Measurements from ENCODE around the gene ZC3H10. TPM values are rescaled to one million over a fixed set of nuclear protein-coding genes. Genes with fewer than 3 reads are reported as not detected.

The ZC3H10 gene
- total and polyA plus RNA-seq, 4 donors: 1.3 to 5.2 (median 1.9) TPM

GRCh38 chr12:56082382-56082781 is 35.7 kb upstream of the ZC3H10 start:
- TF ChIP-seq FOXA2 (IDR thresholded peaks at IDR 0.05): no peak
- TF ChIP-seq, protein P1, sequence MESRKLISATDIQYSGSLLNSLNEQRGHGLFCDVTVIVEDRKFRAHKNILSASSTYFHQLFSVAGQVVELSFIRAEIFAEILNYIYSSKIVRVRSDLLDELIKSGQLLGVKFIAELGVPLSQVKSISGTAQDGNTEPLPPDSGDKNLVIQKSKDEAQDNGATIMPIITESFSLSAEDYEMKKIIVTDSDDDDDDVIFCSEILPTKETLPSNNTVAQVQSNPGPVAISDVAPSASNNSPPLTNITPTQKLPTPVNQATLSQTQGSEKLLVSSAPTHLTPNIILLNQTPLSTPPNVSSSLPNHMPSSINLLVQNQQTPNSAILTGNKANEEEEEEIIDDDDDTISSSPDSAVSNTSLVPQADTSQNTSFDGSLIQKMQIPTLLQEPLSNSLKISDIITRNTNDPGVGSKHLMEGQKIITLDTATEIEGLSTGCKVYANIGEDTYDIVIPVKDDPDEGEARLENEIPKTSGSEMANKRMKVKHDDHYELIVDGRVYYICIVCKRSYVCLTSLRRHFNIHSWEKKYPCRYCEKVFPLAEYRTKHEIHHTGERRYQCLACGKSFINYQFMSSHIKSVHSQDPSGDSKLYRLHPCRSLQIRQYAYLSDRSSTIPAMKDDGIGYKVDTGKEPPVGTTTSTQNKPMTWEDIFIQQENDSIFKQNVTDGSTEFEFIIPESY (IDR thresholded peaks at IDR 0.05): no peak
- no peak for TF ChIP-seq JUND (IDR thresholded peaks at IDR 0.05)
- TF ChIP-seq YY1 (IDR thresholded peaks at IDR 0.05): no peak
- no peak for TF ChIP-seq EGR1 (IDR thresholded peaks at IDR 0.05; ENCODE audit: low read depth in 2 of 2)
- TF ChIP-seq GABPA (IDR thresholded peaks at IDR 0.05 in 1 of 2, conservative IDR thresholded peaks at IDR 0.05 in 1 of 2): no peak
- no peak for DNase-seq (ENCODE audit: low spot score)
- Histone ChIP-seq H3K36me3 (ENCODE audit: control insufficient read depth in 4 of 4, insufficient read depth in 3 of 4, low read depth in 1 of 4, low read length in 3 of 4) (peaks cover 6 to 18% (median 11%) of the 10 kb centered on the region in 4 donors), H3K4me3 (ENCODE audit: low read depth in 1 of 3, low read length in 3 of 3) (peak overlapping the region; percentile 6 to 67 (median 37)), H3K9ac (ENCODE audit: low read depth in 1 of 2, low read length in 2 of 2) (peak overlapping the region; percentile 5 to 54), H3K9me3 (ENCODE audit: control insufficient read depth in 4 of 4, low read length in 3 of 4) (no peaks in the 10 kb centered on the region), H3K27ac (ENCODE audit: low read depth in 1 of 2, low read length in 2 of 2) (peak overlapping the region; percentile 93 to 99), H3K4me1 (ENCODE audit: control insufficient read depth in 4 of 4, insufficient read depth in 4 of 4, low read length in 3 of 4) (peaks cover 12 to 48% (median 40%) of the 10 kb centered on the region in 4 donors), H3K27me3 (ENCODE audit: control insufficient read depth in 4 of 4, insufficient read depth in 4 of 4, low read length in 3 of 4) (no peaks in the 10 kb centered on the region)
- 59% methylated on average over 2 of the region's 2 CpGs for whole genome bisulfite sequencing

GRCh38 chr12:56082967-56083366 is 35.1 kb upstream of the ZC3H10 start:
- TF ChIP-seq TAF1 (conservative IDR thresholded peaks at IDR 0.05): no peak
- TF ChIP-seq, protein P2, sequence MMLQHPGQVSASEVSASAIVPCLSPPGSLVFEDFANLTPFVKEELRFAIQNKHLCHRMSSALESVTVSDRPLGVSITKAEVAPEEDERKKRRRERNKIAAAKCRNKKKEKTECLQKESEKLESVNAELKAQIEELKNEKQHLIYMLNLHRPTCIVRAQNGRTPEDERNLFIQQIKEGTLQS (IDR thresholded peaks at IDR 0.05): no peak
- TF ChIP-seq FOXA1 (IDR thresholded peaks at IDR 0.05): no peak
- no peak for TF ChIP-seq RXRA (IDR thresholded peaks at IDR 0.05)
- TF ChIP-seq HNF4A (conservative IDR thresholded peaks at IDR 0.05): no peak
- no peak for TF ChIP-seq HNF4G (IDR thresholded peaks at IDR 0.05)
- no peak for TF ChIP-seq FOXA2 (IDR thresholded peaks at IDR 0.05)
- TF ChIP-seq, protein P3, sequence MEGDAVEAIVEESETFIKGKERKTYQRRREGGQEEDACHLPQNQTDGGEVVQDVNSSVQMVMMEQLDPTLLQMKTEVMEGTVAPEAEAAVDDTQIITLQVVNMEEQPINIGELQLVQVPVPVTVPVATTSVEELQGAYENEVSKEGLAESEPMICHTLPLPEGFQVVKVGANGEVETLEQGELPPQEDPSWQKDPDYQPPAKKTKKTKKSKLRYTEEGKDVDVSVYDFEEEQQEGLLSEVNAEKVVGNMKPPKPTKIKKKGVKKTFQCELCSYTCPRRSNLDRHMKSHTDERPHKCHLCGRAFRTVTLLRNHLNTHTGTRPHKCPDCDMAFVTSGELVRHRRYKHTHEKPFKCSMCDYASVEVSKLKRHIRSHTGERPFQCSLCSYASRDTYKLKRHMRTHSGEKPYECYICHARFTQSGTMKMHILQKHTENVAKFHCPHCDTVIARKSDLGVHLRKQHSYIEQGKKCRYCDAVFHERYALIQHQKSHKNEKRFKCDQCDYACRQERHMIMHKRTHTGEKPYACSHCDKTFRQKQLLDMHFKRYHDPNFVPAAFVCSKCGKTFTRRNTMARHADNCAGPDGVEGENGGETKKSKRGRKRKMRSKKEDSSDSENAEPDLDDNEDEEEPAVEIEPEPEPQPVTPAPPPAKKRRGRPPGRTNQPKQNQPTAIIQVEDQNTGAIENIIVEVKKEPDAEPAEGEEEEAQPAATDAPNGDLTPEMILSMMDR (IDR thresholded peaks at IDR 0.05; ENCODE audit: low read depth, low read length, missing input control): no peak
- no peak for TF ChIP-seq YY1 (IDR thresholded peaks at IDR 0.05)
- peak overlapping the region in 1 of 2 donors; percentile 48 for H3K9ac ChIP-seq (ENCODE audit: low read depth in 1 of 2, low read length in 2 of 2)
- H3K27me3 ChIP-seq (ENCODE audit: control insufficient read depth in 4 of 4, insufficient read depth in 4 of 4, low read length in 3 of 4): no peaks in the 10 kb centered on the region
- peak overlapping the region; percentile 93 to 99 for H3K27ac ChIP-seq (ENCODE audit: low read depth in 1 of 2, low read length in 2 of 2)
- H3K36me3 ChIP-seq (ENCODE audit: control insufficient read depth in 4 of 4, insufficient read depth in 3 of 4, low read depth in 1 of 4, low read length in 3 of 4): peaks cover 7 to 20% (median 16%) of the 10 kb centered on the region in 4 donors
- peaks cover 12 to 50% (median 41%) of the 10 kb centered on the region in 4 donors for H3K4me1 ChIP-seq (ENCODE audit: control insufficient read depth in 4 of 4, insufficient read depth in 4 of 4, low read length in 3 of 4)
- DNase-seq (ENCODE audit: low spot score): no peak
- H3K9me3 ChIP-seq (ENCODE audit: control insufficient read depth in 4 of 4, low read length in 3 of 4): no peaks in the 10 kb centered on the region
- H3K4me3 ChIP-seq (ENCODE audit: low read depth in 1 of 3, low read length in 3 of 3): peak overlapping the region in 1 of 3 donors; percentile 37
- WGBS: 47% methylated on average over 3 of the region's 3 CpGs

DNA sequence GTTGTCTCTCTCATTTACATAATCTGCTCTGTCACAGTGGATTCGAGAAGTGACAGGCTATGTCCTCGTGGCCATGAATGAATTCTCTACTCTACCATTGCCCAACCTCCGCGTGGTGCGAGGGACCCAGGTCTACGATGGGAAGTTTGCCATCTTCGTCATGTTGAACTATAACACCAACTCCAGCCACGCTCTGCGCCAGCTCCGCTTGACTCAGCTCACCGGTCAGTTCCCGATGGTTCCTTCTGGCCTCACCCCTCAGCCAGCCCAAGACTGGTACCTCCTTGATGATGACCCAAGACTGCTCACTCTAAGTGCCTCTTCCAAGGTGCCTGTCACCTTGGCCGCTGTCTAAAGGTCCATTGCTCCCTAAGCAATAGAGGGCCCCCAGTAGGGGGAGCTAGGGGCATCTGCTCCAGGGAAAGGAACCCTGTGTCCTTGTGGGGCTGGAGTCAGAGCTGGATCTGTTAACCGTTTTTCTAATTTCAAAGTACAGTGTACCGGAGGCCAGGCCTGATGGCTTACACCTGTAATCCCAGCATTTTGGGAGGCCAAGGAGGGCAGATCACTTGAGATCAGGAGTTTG is 33.0 kb upstream of the ZC3H10 start:
- no peaks in the 10 kb centered on the region for H3K27me3 ChIP-seq (ENCODE audit: control insufficient read depth in 4 of 4, insufficient read depth in 4 of 4, low read length in 3 of 4)
- H3K36me3 ChIP-seq (ENCODE audit: control insufficient read depth in 4 of 4, insufficient read depth in 3 of 4, low read depth in 1 of 4, low read length in 3 of 4): peaks cover 12 to 34% (median 30%) of the 10 kb centered on the region in 4 donors
- peaks cover 12 to 45% (median 36%) of the 10 kb centered on the region in 4 donors for H3K4me1 ChIP-seq (ENCODE audit: control insufficient read depth in 4 of 4, insufficient read depth in 4 of 4, low read length in 3 of 4)
- peak; percentile 49 for DNase-seq (ENCODE audit: low spot score)
- H3K27ac ChIP-seq (ENCODE audit: low read depth in 1 of 2, low read length in 2 of 2): peak overlapping the region; percentile 93 to 99
- TF ChIP-seq SP1 (IDR thresholded peaks at IDR 0.05) (no peak), HNF4A (conservative IDR thresholded peaks at IDR 0.05) (peak; percentile 36 to 42), RAD21 (IDR thresholded peaks at IDR 0.05) (peak in 1 of 2 donors; percentile 18)
- no peak overlapping the region for H3K9ac ChIP-seq (ENCODE audit: low read depth in 1 of 2, low read length in 2 of 2)
- no peak overlapping the region for H3K4me3 ChIP-seq (ENCODE audit: low read depth in 1 of 3, low read length in 3 of 3)
- no peaks in the 10 kb centered on the region for H3K9me3 ChIP-seq (ENCODE audit: control insufficient read depth in 4 of 4, low read length in 3 of 4)
- WGBS: 72% methylated on average over 15 of the region's 15 CpGs

Measured in liver (tissue), 9 donors.